Activated T-cell treated with anti-CD3 and anti-CD28 coated beads, Interleukin-2, amount 50 U/mL, for 4 hours (primary cell): Measurements from ENCODE around the gene HS1BP3. TPM values are rescaled to one million over a fixed set of nuclear protein-coding genes. Genes with fewer than 3 reads are reported as not detected.

Source experiments
- total RNA-seq, 3 donors: library from RNA; stranded (reverse); gene quantifications; one replicate each; pipeline ENCODE4 v1.2.1, GENCODE V29; 2021

Gene HS1BP3
- total RNA-seq, 3 donors from 2014 or later = 6.0 to 6.7 (median 6.3) TPM

Other genes with a start within 250 kb of the HS1BP3 start
- gene RHOB, start 204.0 kb downstream of the HS1BP3 start, total RNA-seq = 10 to 100 TPM; 14.2 to 14.6 (median 14.2) TPM
- gene GDF7, start 16.0 kb upstream of the HS1BP3 start, total RNA-seq = under 1 TPM in 2 of 3 donors, not detected in 1; 0.03 to 0.05 TPM
- 10 to 100 TPM; 28.9 to 32.2 (median 30.1) TPM for gene LDAH, start 172.0 kb upstream of the HS1BP3 start, total RNA-seq